ENCODE measurements around the gene CYP11A1.

Gene CYP11A1

GRCh38 chr15:74386496-74387140, 19.2 kb upstream of the CYP11A1 start:
- Histone ChIP-seq H3K27me3 (replicated peaks; ENCODE audit: insufficient read depth, low read length) (no peaks in the 10 kb centered on the region), H3K36me3 (replicated peaks; ENCODE audit: insufficient read depth, low read length) (no peaks in the 10 kb centered on the region), H3K9ac (ENCODE audit: low read length) (no peak overlapping the region), H3K9me2 (replicated peaks; ENCODE audit: insufficient read depth, low read length) (no peaks in the 10 kb centered on the region), H3K9me3 (replicated peaks; ENCODE audit: insufficient read depth, low read length) (no peaks in the 10 kb centered on the region), H3K4me3 (ENCODE audit: low read length) (no peak overlapping the region), H3F3A (ENCODE audit: insufficient read depth, low read length) (peaks cover 24% of the 10 kb centered on the region), H3K4me1 (ENCODE audit: low read length) (peaks cover 44% of the 10 kb centered on the region), H3K4me2 (ENCODE audit: low read depth, low read length) (no peak overlapping the region), H3K79me2 (ENCODE audit: low read length) (no peaks in the 10 kb centered on the region), H4K20me1 (ENCODE audit: insufficient read depth, low read length) (no peaks in the 10 kb centered on the region), H2AFZ (ENCODE audit: low read length) (no peak overlapping the region), H3K27ac (ENCODE audit: low read length) (no peak overlapping the region)
- TF ChIP-seq EZH2phosphoT487 (IDR thresholded peaks at IDR 0.05; ENCODE audit: low read length) (no peak), EZH2 (optimal IDR thresholded peaks at IDR 0.05; ENCODE audit: low read depth, low read length) (no peak), CTCF (IDR thresholded peaks at IDR 0.05; ENCODE audit: low read length) (no peak)
- DNase-seq = no peak

- H3K36me3 ChIP-seq (replicated peaks; ENCODE audit: insufficient read depth, low read length) = no peaks in the 10 kb centered on the region
- H3F3A ChIP-seq (ENCODE audit: insufficient read depth, low read length) = peaks cover 24% of the 10 kb centered on the region
- no peaks in the 10 kb centered on the region for H3K9me3 ChIP-seq (replicated peaks; ENCODE audit: insufficient read depth, low read length)
- peak overlapping the region; percentile 99 for H3K27ac ChIP-seq (ENCODE audit: low read length)
- no peak overlapping the region for H3K4me3 ChIP-seq (ENCODE audit: low read length)
- H3K9ac ChIP-seq (ENCODE audit: low read length) = peak overlapping the region; percentile 86
- no peaks in the 10 kb centered on the region for H3K9me2 ChIP-seq (replicated peaks; ENCODE audit: insufficient read depth, low read length)
- no peak for TF ChIP-seq CTCF (IDR thresholded peaks at IDR 0.05; ENCODE audit: low read length)
- TF ChIP-seq EZH2 (optimal IDR thresholded peaks at IDR 0.05; ENCODE audit: low read depth, low read length) = no peak
- no peak for TF ChIP-seq EZH2phosphoT487 (IDR thresholded peaks at IDR 0.05; ENCODE audit: low read length)
- peak overlapping the region; percentile 72 for H3K4me2 ChIP-seq (ENCODE audit: low read depth, low read length)
- no peak overlapping the region for H2AFZ ChIP-seq (ENCODE audit: low read length)
- H3K79me2 ChIP-seq (ENCODE audit: low read length) = no peaks in the 10 kb centered on the region
- H3K4me1 ChIP-seq (ENCODE audit: low read length) = peaks cover 44% of the 10 kb centered on the region
- H4K20me1 ChIP-seq (ENCODE audit: insufficient read depth, low read length) = no peaks in the 10 kb centered on the region
- DNase-seq = no peak
- no peaks in the 10 kb centered on the region for H3K27me3 ChIP-seq (replicated peaks; ENCODE audit: insufficient read depth, low read length)
Measured at GRCh38 chr15:74385733-74386132, 18.3 kb upstream of the CYP11A1 start.

GRCh38 chr15:74384881-74385643, 17.6 kb upstream of the CYP11A1 start:
- H4K20me1 ChIP-seq (ENCODE audit: insufficient read depth, low read length) = no peaks in the 10 kb centered on the region
- H3K27ac ChIP-seq (ENCODE audit: low read length) = peak overlapping the region; percentile 99
- TF ChIP-seq EZH2phosphoT487 (IDR thresholded peaks at IDR 0.05; ENCODE audit: low read length) (no peak), CTCF (IDR thresholded peaks at IDR 0.05; ENCODE audit: low read length) (no peak), EZH2 (optimal IDR thresholded peaks at IDR 0.05; ENCODE audit: low read depth, low read length) (no peak)
- peak overlapping the region; percentile 21; the same call in 1 of the 2 replicates for H3K4me3 ChIP-seq (ENCODE audit: low read length)
- peaks cover 44% of the 10 kb centered on the region for H3K4me1 ChIP-seq (ENCODE audit: low read length)
- peak; percentile 89 for DNase-seq
- H3K9me3 ChIP-seq (replicated peaks; ENCODE audit: insufficient read depth, low read length) = no peaks in the 10 kb centered on the region
- peak overlapping the region; percentile 86 for H3K9ac ChIP-seq (ENCODE audit: low read length)
- H3K27me3 ChIP-seq (replicated peaks; ENCODE audit: insufficient read depth, low read length) = no peaks in the 10 kb centered on the region
- no peaks in the 10 kb centered on the region for H3K79me2 ChIP-seq (ENCODE audit: low read length)
- H3K4me2 ChIP-seq (ENCODE audit: low read depth, low read length) = peak overlapping the region; percentile 72
- no peaks in the 10 kb centered on the region for H3K36me3 ChIP-seq (replicated peaks; ENCODE audit: insufficient read depth, low read length)
- H3F3A ChIP-seq (ENCODE audit: insufficient read depth, low read length) = peaks cover 24% of the 10 kb centered on the region
- no peaks in the 10 kb centered on the region for H3K9me2 ChIP-seq (replicated peaks; ENCODE audit: insufficient read depth, low read length)
- H2AFZ ChIP-seq (ENCODE audit: low read length) = no peak overlapping the region; the same call in 1 of the 2 replicates

Data from MM.1S (cell line).